Vagina (tissue), 2 donors: Measurements from ENCODE around the gene SLC22A31.

Experiments
- POLR2A ChIP-seq, 2 donors: fragments of 450-650 bp; IDR thresholded peaks; one replicate each; pipeline ENCODE4 v1.6.1; 2017; ENCODE audit warnings: antibody characterized with exemption in 2 of 2, mild to moderate bottlenecking in 2 of 2, moderate library complexity in 2 of 2
- POLR2AphosphoS5 ChIP-seq, 2 donors: sonication (generic); formaldehyde crosslinking; IDR thresholded peaks; one replicate each; pipeline ENCODE4 v1.9.0; 2017; ENCODE audit warnings: antibody characterized with exemption in 2 of 2, mild to moderate bottlenecking in 2 of 2, low read depth in 1 of 2; ENCODE audit not compliant: insufficient read depth in 1 of 2
- TF ChIP-seq, protein P1 (sequence below), 3 experiments: fragments of 450-650 bp in 2 of 3; fragments of 200-600 bp in 1 of 3; sonication (generic) in 1 of 3; IDR thresholded peaks; one replicate each; pipeline ENCODE4 v1.5.1; 2017 to 2019; ENCODE audit warnings: antibody characterized with exemption in 3 of 3, mild to moderate bottlenecking in 2 of 3, moderate library complexity in 2 of 3

DNA sequence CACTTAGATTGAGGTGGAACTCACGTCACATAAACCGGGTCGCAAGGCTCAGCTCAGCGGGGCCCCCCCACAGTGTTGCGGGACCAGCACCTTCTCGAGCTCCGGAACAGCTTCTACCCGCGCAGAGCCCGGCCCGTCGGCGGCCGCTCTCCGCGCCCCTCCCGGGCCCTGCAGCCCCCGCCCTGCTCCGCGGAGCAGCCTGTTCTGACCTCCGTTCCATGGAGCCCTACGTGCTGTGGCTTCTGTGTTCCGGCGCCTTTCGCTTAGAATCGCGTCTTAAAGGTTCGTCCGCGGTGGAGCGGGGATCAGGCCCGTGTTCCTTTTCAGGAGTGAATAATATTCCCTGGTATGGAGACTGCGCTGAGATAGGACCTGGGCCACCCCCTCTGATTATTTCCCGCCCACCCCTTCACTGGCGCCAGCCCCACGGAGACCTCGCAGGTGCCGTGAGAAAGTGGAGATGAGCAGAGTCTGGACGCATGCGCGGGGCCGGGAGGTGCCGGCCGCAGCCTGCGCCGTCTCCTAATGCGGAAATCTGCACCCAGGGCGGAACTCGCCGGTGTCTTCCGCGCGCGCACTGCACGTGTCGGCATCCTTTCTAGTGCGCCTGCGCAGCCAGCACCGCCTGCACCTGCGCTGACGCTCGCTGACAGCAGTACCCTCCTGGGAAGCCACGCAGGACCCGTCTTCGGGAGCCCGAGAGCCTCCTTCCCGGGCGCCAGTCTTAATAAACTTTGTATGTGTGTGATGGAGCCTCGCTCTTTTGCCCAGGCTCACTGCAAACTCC is 48.1 kb upstream of the SLC22A31 start:
- TF ChIP-seq, protein P1, sequence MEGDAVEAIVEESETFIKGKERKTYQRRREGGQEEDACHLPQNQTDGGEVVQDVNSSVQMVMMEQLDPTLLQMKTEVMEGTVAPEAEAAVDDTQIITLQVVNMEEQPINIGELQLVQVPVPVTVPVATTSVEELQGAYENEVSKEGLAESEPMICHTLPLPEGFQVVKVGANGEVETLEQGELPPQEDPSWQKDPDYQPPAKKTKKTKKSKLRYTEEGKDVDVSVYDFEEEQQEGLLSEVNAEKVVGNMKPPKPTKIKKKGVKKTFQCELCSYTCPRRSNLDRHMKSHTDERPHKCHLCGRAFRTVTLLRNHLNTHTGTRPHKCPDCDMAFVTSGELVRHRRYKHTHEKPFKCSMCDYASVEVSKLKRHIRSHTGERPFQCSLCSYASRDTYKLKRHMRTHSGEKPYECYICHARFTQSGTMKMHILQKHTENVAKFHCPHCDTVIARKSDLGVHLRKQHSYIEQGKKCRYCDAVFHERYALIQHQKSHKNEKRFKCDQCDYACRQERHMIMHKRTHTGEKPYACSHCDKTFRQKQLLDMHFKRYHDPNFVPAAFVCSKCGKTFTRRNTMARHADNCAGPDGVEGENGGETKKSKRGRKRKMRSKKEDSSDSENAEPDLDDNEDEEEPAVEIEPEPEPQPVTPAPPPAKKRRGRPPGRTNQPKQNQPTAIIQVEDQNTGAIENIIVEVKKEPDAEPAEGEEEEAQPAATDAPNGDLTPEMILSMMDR (IDR thresholded peaks at IDR 0.05) = no peak
- no peak for TF ChIP-seq POLR2A (IDR thresholded peaks at IDR 0.05)
- TF ChIP-seq POLR2AphosphoS5 (IDR thresholded peaks at IDR 0.05; ENCODE audit: insufficient read depth in 1 of 2, low read depth in 1 of 2) = no peak
